ENCODE measurements around the gene ANTXR2.

The ANTXR2 gene

GRCh38 chr4:80043541-80043940, 29.5 kb downstream of the ANTXR2 start:
- TF ChIP-seq, protein P1, sequence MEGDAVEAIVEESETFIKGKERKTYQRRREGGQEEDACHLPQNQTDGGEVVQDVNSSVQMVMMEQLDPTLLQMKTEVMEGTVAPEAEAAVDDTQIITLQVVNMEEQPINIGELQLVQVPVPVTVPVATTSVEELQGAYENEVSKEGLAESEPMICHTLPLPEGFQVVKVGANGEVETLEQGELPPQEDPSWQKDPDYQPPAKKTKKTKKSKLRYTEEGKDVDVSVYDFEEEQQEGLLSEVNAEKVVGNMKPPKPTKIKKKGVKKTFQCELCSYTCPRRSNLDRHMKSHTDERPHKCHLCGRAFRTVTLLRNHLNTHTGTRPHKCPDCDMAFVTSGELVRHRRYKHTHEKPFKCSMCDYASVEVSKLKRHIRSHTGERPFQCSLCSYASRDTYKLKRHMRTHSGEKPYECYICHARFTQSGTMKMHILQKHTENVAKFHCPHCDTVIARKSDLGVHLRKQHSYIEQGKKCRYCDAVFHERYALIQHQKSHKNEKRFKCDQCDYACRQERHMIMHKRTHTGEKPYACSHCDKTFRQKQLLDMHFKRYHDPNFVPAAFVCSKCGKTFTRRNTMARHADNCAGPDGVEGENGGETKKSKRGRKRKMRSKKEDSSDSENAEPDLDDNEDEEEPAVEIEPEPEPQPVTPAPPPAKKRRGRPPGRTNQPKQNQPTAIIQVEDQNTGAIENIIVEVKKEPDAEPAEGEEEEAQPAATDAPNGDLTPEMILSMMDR (IDR thresholded peaks at IDR 0.05), result no peak

- TF ChIP-seq, protein P1 (IDR thresholded peaks at IDR 0.05), result no peak
Measured at GRCh38 chr4:80042821-80043220, 30.2 kb downstream of the ANTXR2 start.

GRCh38 chr4:80037864-80038263, 35.2 kb downstream of the ANTXR2 start:
- TF ChIP-seq, protein P1 (IDR thresholded peaks at IDR 0.05), result no peak

DNA sequence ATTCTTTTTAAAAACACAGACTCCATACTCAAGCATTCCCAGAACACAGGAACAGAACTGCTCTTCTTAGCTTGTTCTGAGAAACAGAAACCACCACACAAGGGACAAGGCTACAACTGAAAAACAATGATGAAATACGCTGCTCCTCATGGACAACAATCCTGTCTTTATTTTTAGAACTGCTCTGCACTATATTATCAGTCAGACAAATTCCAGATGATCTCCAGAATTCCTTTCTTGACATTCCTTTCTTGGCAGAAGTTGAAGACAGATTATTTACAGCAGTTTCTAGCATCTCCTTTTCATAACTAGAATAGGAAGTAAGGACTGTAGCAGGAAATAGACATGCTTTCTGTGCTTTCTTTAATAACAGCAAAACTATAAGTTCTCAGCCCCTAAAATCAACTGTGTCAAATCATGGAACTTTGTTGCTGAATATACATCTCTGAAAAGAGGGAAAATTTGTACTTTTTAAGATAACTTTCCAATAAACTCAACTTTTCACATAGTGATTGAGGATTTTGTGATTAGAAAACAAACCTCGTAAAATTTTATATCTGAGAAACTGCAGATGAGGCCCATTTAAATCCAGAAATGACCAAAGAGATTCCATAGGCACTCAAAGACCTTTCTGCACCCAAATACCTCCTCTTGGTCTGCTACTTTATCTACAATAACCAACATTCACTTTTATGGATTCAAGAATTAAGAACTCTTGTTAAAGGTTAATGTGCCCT, 35.9 kb downstream of the ANTXR2 start:
- TF ChIP-seq, protein P1 (IDR thresholded peaks at IDR 0.05), result no peak

DNA sequence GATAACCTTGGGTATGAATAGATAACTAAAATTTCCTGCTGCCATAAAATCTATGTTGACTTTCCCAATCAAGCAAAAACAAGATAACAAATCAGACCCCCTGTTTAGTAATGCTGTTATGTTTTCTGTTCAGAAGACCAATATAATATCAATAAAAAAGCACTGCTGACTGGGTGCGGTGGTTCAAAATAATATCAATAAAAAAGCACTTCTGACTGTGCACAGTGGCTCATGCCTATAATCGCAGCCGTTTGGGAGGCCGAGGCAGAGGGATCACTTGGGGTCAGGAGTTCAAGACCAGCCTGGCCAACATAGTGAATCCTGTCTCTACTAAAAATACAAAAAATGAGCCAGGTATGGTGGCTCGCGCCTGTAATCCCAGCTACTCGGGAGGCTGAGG, 36.7 kb downstream of the ANTXR2 start:
- TF ChIP-seq, protein P1 (IDR thresholded peaks at IDR 0.05), result no peak

DNA sequence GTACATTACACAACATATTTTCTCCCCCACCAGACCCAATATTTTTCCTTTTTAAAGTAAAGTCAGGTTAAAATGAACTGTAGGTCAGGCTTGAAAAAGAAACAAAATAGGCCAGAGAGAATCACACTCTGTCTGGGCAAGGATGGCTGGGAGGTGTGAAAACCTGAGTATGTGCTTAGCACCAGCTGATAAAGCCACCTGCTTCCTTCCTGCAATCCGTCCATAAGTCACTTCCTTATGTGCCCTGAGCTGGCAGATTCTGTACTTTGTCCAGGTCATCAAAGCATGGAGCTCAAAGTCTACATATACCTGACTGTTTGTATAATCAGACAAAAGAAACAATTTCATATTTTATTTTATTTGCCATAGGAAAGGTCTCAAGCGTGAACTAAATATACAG, 37.7 kb downstream of the ANTXR2 start:
- TF ChIP-seq, protein P1 (IDR thresholded peaks at IDR 0.05), result no peak

GRCh38 chr4:80033581-80033980, 39.4 kb downstream of the ANTXR2 start:
- TF ChIP-seq, protein P1 (IDR thresholded peaks at IDR 0.05), result no peak

- TF ChIP-seq, protein P1 (IDR thresholded peaks at IDR 0.05), result no peak
Measured at GRCh38 chr4:80029364-80029763, 43.7 kb downstream of the ANTXR2 start.

Measured in LNCAP (cell line).